Measurements from ENCODE around the gene FAM20A. TPM values are rescaled to one million over a fixed set of nuclear protein-coding genes. Genes with fewer than 3 reads are reported as not detected.

FAM20A gene
- total RNA-seq, 1 experiment from 2014 or later = not detected

DNA sequence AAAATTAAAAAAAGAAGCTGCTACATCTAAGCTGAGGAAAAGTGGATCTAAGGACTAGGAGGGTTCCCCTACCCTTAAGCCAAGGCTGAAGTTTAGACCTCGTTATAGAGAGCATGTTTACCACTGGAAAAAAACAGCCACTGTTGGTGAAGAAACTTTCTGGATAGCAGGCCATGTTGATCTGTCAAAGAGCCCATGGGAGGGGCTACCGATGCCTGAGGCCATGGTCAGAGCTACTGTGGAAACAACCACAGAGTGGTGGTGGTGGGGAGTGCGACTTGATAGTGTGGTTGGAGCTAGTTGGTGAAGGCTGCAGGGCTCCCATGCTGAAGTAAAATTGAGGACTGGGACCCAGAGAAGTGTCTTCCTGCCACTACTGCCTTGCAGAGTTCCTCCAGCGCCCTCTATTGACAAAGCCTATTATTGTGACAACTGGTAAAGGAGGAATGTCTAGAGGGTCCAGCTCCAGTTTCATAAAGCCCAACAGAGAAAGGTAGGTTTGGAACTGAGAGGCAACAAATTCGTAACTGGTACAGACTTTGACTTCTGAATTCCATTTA lies 12.7 kb upstream of the FAM20A start:
- H3K4me1 ChIP-seq (replicated peaks; ENCODE audit: insufficient read depth) = no peaks in the 10 kb centered on the region
- no peaks in the 10 kb centered on the region for H3K9me2 ChIP-seq (ENCODE audit: insufficient read depth)
- no peak for TF ChIP-seq EZH2 (IDR thresholded peaks at IDR 0.05; ENCODE audit: low read depth)
- TF ChIP-seq, protein P1, sequence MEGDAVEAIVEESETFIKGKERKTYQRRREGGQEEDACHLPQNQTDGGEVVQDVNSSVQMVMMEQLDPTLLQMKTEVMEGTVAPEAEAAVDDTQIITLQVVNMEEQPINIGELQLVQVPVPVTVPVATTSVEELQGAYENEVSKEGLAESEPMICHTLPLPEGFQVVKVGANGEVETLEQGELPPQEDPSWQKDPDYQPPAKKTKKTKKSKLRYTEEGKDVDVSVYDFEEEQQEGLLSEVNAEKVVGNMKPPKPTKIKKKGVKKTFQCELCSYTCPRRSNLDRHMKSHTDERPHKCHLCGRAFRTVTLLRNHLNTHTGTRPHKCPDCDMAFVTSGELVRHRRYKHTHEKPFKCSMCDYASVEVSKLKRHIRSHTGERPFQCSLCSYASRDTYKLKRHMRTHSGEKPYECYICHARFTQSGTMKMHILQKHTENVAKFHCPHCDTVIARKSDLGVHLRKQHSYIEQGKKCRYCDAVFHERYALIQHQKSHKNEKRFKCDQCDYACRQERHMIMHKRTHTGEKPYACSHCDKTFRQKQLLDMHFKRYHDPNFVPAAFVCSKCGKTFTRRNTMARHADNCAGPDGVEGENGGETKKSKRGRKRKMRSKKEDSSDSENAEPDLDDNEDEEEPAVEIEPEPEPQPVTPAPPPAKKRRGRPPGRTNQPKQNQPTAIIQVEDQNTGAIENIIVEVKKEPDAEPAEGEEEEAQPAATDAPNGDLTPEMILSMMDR (conservative IDR thresholded peaks at IDR 0.05) = peak; percentile 61
- no peak overlapping the region for H2AFZ ChIP-seq
- no peak overlapping the region for H3K27ac ChIP-seq
- no peaks in the 10 kb centered on the region for H3K36me3 ChIP-seq (ENCODE audit: low read depth)
- no peaks in the 10 kb centered on the region for H3F3A ChIP-seq (ENCODE audit: insufficient read depth, low read depth)
- H3K4me2 ChIP-seq = no peak overlapping the region
- CTCF ChIA-PET = interaction anchor here (0.6 kb wide), 1 partner anchor 16 kb away, joined by 7 read pairs; no protein-coding TSS in a partner anchor
- H3K9me3 ChIP-seq (ENCODE audit: insufficient read depth, low read depth) = peaks cover 3% of the 10 kb centered on the region; the same call in 1 of the 2 replicates
- H3K27me3 ChIP-seq (ENCODE audit: insufficient read depth, low read depth) = no peaks in the 10 kb centered on the region
- no peak overlapping the region for H3K4me3 ChIP-seq
- BruUV-seq (replicated peaks) = no TSS peak
- POLR2A ChIA-PET (ENCODE audit: unreplicated experiment) = no interaction called here
- no peaks in the 10 kb centered on the region for H3K79me2 ChIP-seq (ENCODE audit: low read depth)
- H4K20me1 ChIP-seq (ENCODE audit: insufficient read depth) = no peaks in the 10 kb centered on the region
- DNase-seq = no peak
- intact Hi-C loops (cut with micrococcal nuclease; ENCODE audit: unreplicated experiment) = no loop called here

DNA sequence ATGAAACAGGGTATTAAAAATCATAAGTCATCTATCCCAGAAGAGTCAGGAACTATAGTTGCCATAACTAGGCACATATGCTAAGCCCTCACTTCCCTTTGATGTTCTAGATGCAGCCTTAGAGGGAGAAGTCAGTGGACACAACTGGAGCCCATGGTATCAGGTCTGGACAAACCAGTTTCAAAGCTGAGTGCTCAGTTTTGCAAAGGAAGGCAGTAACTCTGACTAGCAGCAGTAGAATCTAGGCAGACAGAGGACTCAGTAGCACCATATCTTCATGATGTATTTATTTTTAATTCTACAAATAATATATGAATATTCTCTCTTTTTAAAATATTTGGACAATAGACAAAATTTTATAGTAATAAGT lies 11.7 kb upstream of the FAM20A start:
- Histone ChIP-seq H3K27ac (no peak overlapping the region), H3K4me2 (no peak overlapping the region), H3K27me3 (ENCODE audit: insufficient read depth, low read depth) (no peaks in the 10 kb centered on the region), H3K79me2 (ENCODE audit: low read depth) (no peaks in the 10 kb centered on the region), H3K4me1 (replicated peaks; ENCODE audit: insufficient read depth) (no peaks in the 10 kb centered on the region), H3K9me2 (ENCODE audit: insufficient read depth) (no peaks in the 10 kb centered on the region), H3F3A (ENCODE audit: insufficient read depth, low read depth) (no peaks in the 10 kb centered on the region), H2AFZ (no peak overlapping the region), H4K20me1 (ENCODE audit: insufficient read depth) (no peaks in the 10 kb centered on the region), H3K4me3 (no peak overlapping the region), H3K9me3 (ENCODE audit: insufficient read depth, low read depth) (peaks cover 6% of the 10 kb centered on the region), H3K36me3 (ENCODE audit: low read depth) (no peaks in the 10 kb centered on the region)
- BruUV-seq (replicated peaks) = no TSS peak
- TF ChIP-seq, protein P1 (conservative IDR thresholded peaks at IDR 0.05) = no peak
- TF ChIP-seq EZH2 (IDR thresholded peaks at IDR 0.05; ENCODE audit: low read depth) = no peak
- DNase-seq = no peak
- intact Hi-C loops (cut with micrococcal nuclease; ENCODE audit: unreplicated experiment) = no loop called here
- ChIA-PET POLR2A (ENCODE audit: unreplicated experiment) (no interaction called here), CTCF (no interaction called here)

DNA sequence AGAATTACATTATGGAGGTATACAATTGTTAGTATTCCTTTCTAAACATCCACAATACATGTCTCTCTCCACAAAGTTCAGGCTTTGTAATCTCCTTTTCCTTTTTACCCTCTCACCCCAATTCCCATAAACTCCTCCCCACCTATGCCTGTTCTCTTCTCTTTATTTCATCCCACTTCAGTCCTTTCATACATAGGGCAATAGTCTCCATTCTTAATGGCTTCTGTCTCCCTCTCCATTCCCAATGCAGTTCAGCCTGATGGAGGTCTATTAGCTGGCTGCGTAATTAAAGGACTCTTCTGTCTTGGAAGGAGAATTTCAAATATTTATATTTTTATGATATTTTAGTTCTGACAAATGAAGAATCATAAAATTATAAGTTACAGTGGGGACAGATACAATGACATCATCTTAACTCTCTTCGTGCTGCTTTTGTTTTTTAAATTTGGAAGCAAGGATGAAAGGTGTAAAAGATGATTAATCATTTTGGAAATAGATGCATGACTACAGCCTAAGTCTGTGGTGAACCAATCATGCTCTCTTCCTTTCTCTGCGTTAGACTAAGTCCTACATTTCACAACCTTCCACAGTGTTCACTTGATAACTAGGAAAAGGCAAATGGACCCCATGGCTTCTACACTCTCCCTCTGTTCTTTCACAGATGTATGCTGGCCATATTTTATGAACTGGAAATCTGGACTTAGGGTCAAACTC lies 11.2 kb upstream of the FAM20A start:
- Histone ChIP-seq H2AFZ (no peak overlapping the region), H4K20me1 (ENCODE audit: insufficient read depth) (no peaks in the 10 kb centered on the region), H3F3A (ENCODE audit: insufficient read depth, low read depth) (no peaks in the 10 kb centered on the region), H3K27me3 (ENCODE audit: insufficient read depth, low read depth) (no peaks in the 10 kb centered on the region), H3K9me2 (ENCODE audit: insufficient read depth) (no peaks in the 10 kb centered on the region), H3K4me1 (replicated peaks; ENCODE audit: insufficient read depth) (no peaks in the 10 kb centered on the region), H3K27ac (no peak overlapping the region), H3K4me2 (no peak overlapping the region), H3K9me3 (ENCODE audit: insufficient read depth, low read depth) (peaks cover 6% of the 10 kb centered on the region), H3K4me3 (no peak overlapping the region), H3K36me3 (ENCODE audit: low read depth) (no peaks in the 10 kb centered on the region), H3K79me2 (ENCODE audit: low read depth) (no peaks in the 10 kb centered on the region)
- TF ChIP-seq, protein P1 (conservative IDR thresholded peaks at IDR 0.05) = no peak
- no peak for TF ChIP-seq EZH2 (IDR thresholded peaks at IDR 0.05; ENCODE audit: low read depth)
- CTCF ChIA-PET = no interaction called here
- DNase-seq = no peak
- intact Hi-C loops (cut with micrococcal nuclease; ENCODE audit: unreplicated experiment) = no loop called here
- BruUV-seq (replicated peaks) = no TSS peak
- POLR2A ChIA-PET (ENCODE audit: unreplicated experiment) = no interaction called here

Measured in PC-9 (cell line).